DND-41 (cell line): ENCODE measurements around the gene SLC36A4.

ENCODE experiments used
- EZH2 ChIP-seq: IDR thresholded peaks from 3 replicates; pipeline ENCODE4 v1.6.1; 2012; ENCODE audit warnings: borderline replicate concordance, low read depth, mild to moderate bottlenecking, moderate library complexity, low read length, inconsistent platforms; ENCODE audit not compliant: severe bottlenecking
- TF ChIP-seq, protein P1 (sequence below): IDR thresholded peaks from 2 replicates; pipeline ENCODE4 v1.5.1; 2012; ENCODE audit warnings: borderline replicate concordance, low read length, moderate library complexity, mild to moderate bottlenecking; ENCODE audit not compliant: poor library complexity, severe bottlenecking; ENCODE audit errors: extremely low read depth

DNA sequence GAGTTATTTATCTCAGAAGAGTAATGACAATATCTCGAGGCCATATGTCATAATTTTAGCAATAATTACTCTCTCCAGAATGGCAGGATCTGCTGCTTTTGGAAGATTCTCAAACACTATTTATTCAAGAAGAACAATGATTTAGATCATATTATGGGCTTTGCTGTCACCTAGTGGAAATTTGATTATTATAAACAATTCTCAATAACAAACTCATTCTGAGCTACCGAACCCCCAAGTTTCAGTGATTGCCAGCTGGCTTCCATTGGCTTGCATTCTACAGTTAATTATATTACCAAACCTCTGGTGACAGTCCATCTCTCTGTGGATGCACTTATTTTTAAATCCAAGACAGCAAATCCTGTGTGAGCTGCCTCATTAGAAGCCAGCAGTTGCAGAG lies 27.9 kb upstream of the SLC36A4 start:
- TF ChIP-seq, protein P1, sequence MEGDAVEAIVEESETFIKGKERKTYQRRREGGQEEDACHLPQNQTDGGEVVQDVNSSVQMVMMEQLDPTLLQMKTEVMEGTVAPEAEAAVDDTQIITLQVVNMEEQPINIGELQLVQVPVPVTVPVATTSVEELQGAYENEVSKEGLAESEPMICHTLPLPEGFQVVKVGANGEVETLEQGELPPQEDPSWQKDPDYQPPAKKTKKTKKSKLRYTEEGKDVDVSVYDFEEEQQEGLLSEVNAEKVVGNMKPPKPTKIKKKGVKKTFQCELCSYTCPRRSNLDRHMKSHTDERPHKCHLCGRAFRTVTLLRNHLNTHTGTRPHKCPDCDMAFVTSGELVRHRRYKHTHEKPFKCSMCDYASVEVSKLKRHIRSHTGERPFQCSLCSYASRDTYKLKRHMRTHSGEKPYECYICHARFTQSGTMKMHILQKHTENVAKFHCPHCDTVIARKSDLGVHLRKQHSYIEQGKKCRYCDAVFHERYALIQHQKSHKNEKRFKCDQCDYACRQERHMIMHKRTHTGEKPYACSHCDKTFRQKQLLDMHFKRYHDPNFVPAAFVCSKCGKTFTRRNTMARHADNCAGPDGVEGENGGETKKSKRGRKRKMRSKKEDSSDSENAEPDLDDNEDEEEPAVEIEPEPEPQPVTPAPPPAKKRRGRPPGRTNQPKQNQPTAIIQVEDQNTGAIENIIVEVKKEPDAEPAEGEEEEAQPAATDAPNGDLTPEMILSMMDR: peak; percentile 45
- TF ChIP-seq EZH2: no peak
